CD4-positive, alpha-beta T cell treated with Interferon alpha-2 for 1 hour (primary cell): ENCODE data around the gene JPT2.

Experiments used
- DNase-seq, 2 donors: peaks; one replicate each; pipeline ENCODE4 v3.0.0-alpha.2; 2020 to 2022

The JPT2 gene

GRCh38 chr16:1677339-1677738 lies 740 bp upstream of the JPT2 start:
- peak in 1 of 2 donors; percentile 19 for DNase-seq

- DNase-seq, result peak; percentile 15 to 52
Observed at GRCh38 chr16:1678500-1679098, 520 bp downstream of the JPT2 start.

GRCh38 chr16:1680361-1680760 lies 2.3 kb downstream of the JPT2 start:
- DNase-seq, result no peak

GRCh38 chr16:1681032-1681431 lies 3.0 kb downstream of the JPT2 start:
- no peak for DNase-seq

- no peak for DNase-seq
Observed at GRCh38 chr16:1687427-1688316, 9.6 kb downstream of the JPT2 start.

- DNase-seq, result no peak
Observed at GRCh38 chr16:1688807-1689560, 10.9 kb downstream of the JPT2 start.

- DNase-seq, result no peak
Observed at GRCh38 chr16:1689853-1690252, 11.8 kb downstream of the JPT2 start.

GRCh38 chr16:1690810-1691209 lies 12.7 kb downstream of the JPT2 start:
- DNase-seq, result no peak

- DNase-seq, result no peak
Observed at GRCh38 chr16:1691276-1691675, 13.2 kb downstream of the JPT2 start.

- DNase-seq, result no peak
Observed at GRCh38 chr16:1691956-1692355, 13.9 kb downstream of the JPT2 start.

- no peak for DNase-seq
Observed at GRCh38 chr16:1696863-1697262, 18.8 kb downstream of the JPT2 start.

GRCh38 chr16:1698680-1699079 lies 20.6 kb downstream of the JPT2 start:
- no peak for DNase-seq

GRCh38 chr16:1700246-1700645 lies 22.2 kb downstream of the JPT2 start:
- DNase-seq, result no peak

- no peak for DNase-seq
Observed at GRCh38 chr16:1701216-1701878, 23.3 kb downstream of the JPT2 start.

- DNase-seq, result peak; percentile 24 to 49
Observed at GRCh38 chr16:1705324-1705687, 27.2 kb downstream of the JPT2 start.

- DNase-seq, result peak; percentile 91 to 96
Observed at GRCh38 chr16:1705688-1706385, 27.8 kb downstream of the JPT2 start, which contains the start of gene MAPK8IP3. TSS of gene MAPK8IP3 (plus strand) at chr16:1706195. CDS start at chr16:1706340, 145 bp downstream.

GRCh38 chr16:1706386-1707192 lies 28.5 kb downstream of the JPT2 start:
- peak in 1 of 2 donors; percentile 34 for DNase-seq

- DNase-seq, result no peak
Observed at GRCh38 chr16:1707193-1707790, 29.2 kb downstream of the JPT2 start.

GRCh38 chr16:1708083-1708767 lies 30.1 kb downstream of the JPT2 start:
- DNase-seq, result no peak

- no peak for DNase-seq
Observed at GRCh38 chr16:1708768-1709180, 30.7 kb downstream of the JPT2 start.
